IMR-90 (cell line): ENCODE results near the gene LIPN. TPM values are rescaled to one million over a fixed set of nuclear protein-coding genes. Genes with fewer than 3 reads are reported as not detected.

Experiments used
- ATAC-seq: fragments of 200-7000 bp; cut with Tn5 transposase; 2 replicates; pipeline ENCODE4 v1.9.1; 2020; ENCODE audit warnings: low read depth, mild to moderate bottlenecking, moderate library complexity
- BruUV-seq: library from RNA; stranded (reverse); fragments of 400-500 nt; replicated peaks from 2 replicates; lab custom pipeline; 2021; lab: Mats Ljungman, UMichigan
- CTCF ChIA-PET: fragments of 300-600 bp; formaldehyde crosslinking; extraction: SDS; loops from one replicate; lab custom pipeline; 2021; ENCODE audit warnings: antibody characterized with exemption; lab: Yijun Ruan, JAX
- POLR2A ChIA-PET: fragments of 300-600 bp; sonication (Branson Sonifier 250); formaldehyde crosslinking; loops from one replicate; lab custom pipeline; 2022; ENCODE audit warnings: antibody characterized with exemption; ENCODE audit not compliant: unreplicated experiment; lab: Charles Lee
- DNase-seq: peaks from one replicate; pipeline ENCODE4 v3.0.0; 2013
- H2AFZ ChIP-seq: replicated peaks from 2 replicates; pipeline ENCODE3; 2013; ENCODE audit warnings: low read length, mild to moderate bottlenecking; ENCODE audit not compliant: poor library complexity
- H2AK5ac ChIP-seq: 2 replicates; pipeline ENCODE4 v1.6.1; 2013; ENCODE audit warnings: low read depth, low read length, inconsistent platforms
- H2AK9ac ChIP-seq: replicated peaks from 2 replicates; pipeline ENCODE3; 2013; ENCODE audit warnings: mild to moderate bottlenecking, low read depth, low read length, moderate library complexity; ENCODE audit not compliant: poor library complexity
- H2BK120ac ChIP-seq: 2 replicates; pipeline ENCODE4 v1.6.1; 2013; ENCODE audit warnings: low read depth, low read length, inconsistent platforms
- H2BK15ac ChIP-seq: 3 replicates; pipeline ENCODE4 v1.6.1; 2013; ENCODE audit warnings: low read depth, low read length, inconsistent platforms
- H2BK20ac ChIP-seq: 2 replicates; pipeline ENCODE4 v1.6.1; 2013; ENCODE audit warnings: low read depth, mild to moderate bottlenecking, inconsistent platforms, low read length, moderate library complexity
- H2BK5ac ChIP-seq: 2 replicates; pipeline ENCODE4 v1.6.1; 2013; ENCODE audit warnings: mild to moderate bottlenecking, low read depth, low read length, inconsistent platforms; ENCODE audit not compliant: poor library complexity, severe bottlenecking
- H3K14ac ChIP-seq: replicated peaks from 2 replicates; pipeline ENCODE4 v1.6.1; 2013; ENCODE audit warnings: low read depth, low read length, inconsistent platforms
- H3K18ac ChIP-seq: 2 replicates; pipeline ENCODE4 v1.6.1; 2013; ENCODE audit warnings: low read depth, low read length, control low read depth
- H3K23ac ChIP-seq: 2 replicates; pipeline ENCODE4 v1.6.1; 2013; ENCODE audit warnings: low read depth, low read length, inconsistent platforms
- H3K27ac ChIP-seq: 2 replicates; pipeline ENCODE4 v1.5.1; 2013; ENCODE audit warnings: mild to moderate bottlenecking, control low read depth, low read length; ENCODE audit not compliant: insufficient read depth
- H3K27me3 ChIP-seq: 2 replicates; pipeline ENCODE4 v1.6.1; 2013; ENCODE audit warnings: low read length; ENCODE audit not compliant: control insufficient read depth, insufficient read depth
- H3K36me3 ChIP-seq: 2 replicates; pipeline ENCODE4 v1.6.1; 2013; ENCODE audit warnings: low read length, mixed read lengths; ENCODE audit not compliant: control insufficient read depth, insufficient read depth
- H3K4ac ChIP-seq: 2 replicates; pipeline ENCODE4 v1.6.1; 2013; ENCODE audit warnings: low read depth, low read length, inconsistent platforms
- H3K4me1 ChIP-seq: 2 replicates; pipeline ENCODE4 v1.6.1; 2013; ENCODE audit warnings: low read length, mixed read lengths; ENCODE audit not compliant: control insufficient read depth, insufficient read depth
- H3K4me2 ChIP-seq: 2 replicates; pipeline ENCODE4 v1.6.1; 2013; ENCODE audit warnings: low read depth, mild to moderate bottlenecking, control low read depth, low read length, moderate library complexity
- H3K4me3 ChIP-seq: 2 replicates; pipeline ENCODE4 v1.5.1; 2013; ENCODE audit warnings: low read depth, mild to moderate bottlenecking, control low read depth, low read length, moderate library complexity; ENCODE audit not compliant: insufficient read depth
- H3K56ac ChIP-seq: 2 replicates; pipeline ENCODE4 v1.6.1; 2013; ENCODE audit warnings: low read length, inconsistent platforms; ENCODE audit not compliant: insufficient read depth; ENCODE audit errors: extremely low read depth
- H3K79me1 ChIP-seq, 2 experiments: 2 replicates each; pipeline ENCODE4 v1.6.1; 2013; ENCODE audit warnings: low read length in 2 of 2, inconsistent platforms in 1 of 2, low read depth in 1 of 2
- H3K9ac ChIP-seq: 2 replicates; pipeline ENCODE4 v1.6.1; 2013; ENCODE audit warnings: low read depth, low read length, control low read depth
- H3K9me1 ChIP-seq: 2 replicates; pipeline ENCODE4 v1.6.1; 2013; ENCODE audit warnings: low read length, inconsistent platforms; ENCODE audit not compliant: insufficient read depth
- H3K9me3 ChIP-seq: 2 replicates; pipeline ENCODE4 v1.6.1; 2013; ENCODE audit warnings: low read length; ENCODE audit not compliant: control insufficient read depth, insufficient read depth
- H4K20me1 ChIP-seq: 2 replicates; pipeline ENCODE4 v1.6.1; 2013; ENCODE audit warnings: low read length, inconsistent platforms; ENCODE audit not compliant: insufficient read depth
- H4K5ac ChIP-seq: 2 replicates; pipeline ENCODE4 v1.6.1; 2013; ENCODE audit warnings: mild to moderate bottlenecking, low read depth, low read length, control low read depth
- H4K8ac ChIP-seq, 2 experiments: 2 replicates each; pipeline ENCODE4 v1.6.1; 2013; ENCODE audit warnings: low read depth in 2 of 2, low read length in 2 of 2, control low read depth in 1 of 2, inconsistent platforms in 1 of 2
- H4K91ac ChIP-seq: 2 replicates; pipeline ENCODE4 v1.6.1; 2013; ENCODE audit warnings: low read depth, low read length, inconsistent platforms; ENCODE audit not compliant: insufficient read depth
- CEBPB ChIP-seq: IDR thresholded peaks from 2 replicates; pipeline ENCODE4 v1.6.1; 2012; ENCODE audit warnings: low read depth, low read length, improper control_type of control experiment
- CHD1 ChIP-seq: IDR thresholded peaks from 2 replicates; pipeline ENCODE4 v1.6.1; 2012; ENCODE audit warnings: low read depth, low read length, improper control_type of control experiment
- MAZ ChIP-seq: IDR thresholded peaks from 2 replicates; pipeline ENCODE4 v1.6.1; 2012; ENCODE audit warnings: low read depth, mild to moderate bottlenecking, low read length, improper control_type of control experiment, moderate library complexity, borderline replicate concordance
- MXI1 ChIP-seq: IDR thresholded peaks from 2 replicates; pipeline ENCODE4 v1.6.1; 2012; ENCODE audit warnings: low read depth, mild to moderate bottlenecking, low read length, moderate library complexity, borderline replicate concordance
- NFE2L2 ChIP-seq: fragments of 150-350 bp; IDR thresholded peaks from 2 replicates; pipeline ENCODE4 v1.6.1; 2016; ENCODE audit warnings: low read depth, mild to moderate bottlenecking, low read length
- RAD21 ChIP-seq: IDR thresholded peaks from 2 replicates; pipeline ENCODE4 v1.6.1; 2012; ENCODE audit warnings: low read length, improper control_type of control experiment
- RCOR1 ChIP-seq: IDR thresholded peaks from 2 replicates; pipeline ENCODE4 v1.6.1; 2012; ENCODE audit warnings: mild to moderate bottlenecking, low read length, improper control_type of control experiment; ENCODE audit not compliant: insufficient replicate concordance
- RFX5 ChIP-seq: IDR thresholded peaks from 2 replicates; pipeline ENCODE4 v1.8.0; 2012; ENCODE audit warnings: low read depth, mild to moderate bottlenecking, low read length, moderate library complexity
- SMC3 ChIP-seq: fragments of 150-350 bp; IDR thresholded peaks from 2 replicates; pipeline ENCODE4 v1.6.1; 2016; ENCODE audit warnings: low read depth, mild to moderate bottlenecking, antibody characterized with exemption, low read length, moderate library complexity
- USF2 ChIP-seq: fragments of 150-350 bp; IDR thresholded peaks from 2 replicates; pipeline ENCODE4 v1.6.1; 2017; ENCODE audit warnings: mild to moderate bottlenecking, antibody characterized with exemption, low read length, low read depth
- WGBS, 2 experiments: methylation state at CpG; one replicate each; pipeline versions ENCODE4 v1.1.5 to v1.1.7; 2013; ENCODE audit warnings: missing lambda C conversion rate in 2 of 2; ENCODE audit not compliant: insufficient read length in 1 of 2; ENCODE audit errors: extremely low coverage in 2 of 2; 5-methylcytosine and 5-hydroxymethylcytosine counted together
- dilution Hi-C: fragments of 300-500 bp; cut with HindIII; formaldehyde crosslinking; loops from one replicate; pipeline ENCODE4 v1.14.3; 2018; ENCODE audit warnings: low sequenced_read_pairs; ENCODE audit not compliant: unreplicated experiment
- in situ Hi-C: fragments of 300-500 bp; cut with MboI; formaldehyde crosslinking; loops from 3 replicates; pipeline ENCODE4 v1.14.3; 2019; ENCODE audit warnings: low sequenced_read_pairs, inconsistent platforms, mixed read lengths
- intact Hi-C: fragments of 100-400 bp; cut with micrococcal nuclease; formaldehyde crosslinking; loops from 2 replicates; pipeline ENCODE4 v1.10.0; 2022
- polyA plus RNA-seq, 3 experiments: library from polyadenylated mRNA; depleted of rRNA; stranded (reverse); fragments of >200 nt; gene quantifications; 2 replicates each; pipeline ENCODE4 v1.2.3, GENCODE V29; 2012; ENCODE audit warnings: low replicate concordance in 1 of 3
- total RNA-seq: library from RNA; depleted of rRNA; stranded (reverse); fragments of >200 nt; gene quantifications from 2 replicates; pipeline ENCODE4 v1.2.3, GENCODE V29; 2012
- TF ChIP-seq, protein P1 (sequence below): conservative IDR thresholded peaks from 2 replicates; pipeline ENCODE4 v1.5.1; 2012; ENCODE audit warnings: mild to moderate bottlenecking, low read depth, low read length, improper control_type of control experiment

The LIPN gene
- total and polyA plus RNA-seq, 2 of the 4 experiments (the other 2 are of a cell fraction), result not detected

DNA sequence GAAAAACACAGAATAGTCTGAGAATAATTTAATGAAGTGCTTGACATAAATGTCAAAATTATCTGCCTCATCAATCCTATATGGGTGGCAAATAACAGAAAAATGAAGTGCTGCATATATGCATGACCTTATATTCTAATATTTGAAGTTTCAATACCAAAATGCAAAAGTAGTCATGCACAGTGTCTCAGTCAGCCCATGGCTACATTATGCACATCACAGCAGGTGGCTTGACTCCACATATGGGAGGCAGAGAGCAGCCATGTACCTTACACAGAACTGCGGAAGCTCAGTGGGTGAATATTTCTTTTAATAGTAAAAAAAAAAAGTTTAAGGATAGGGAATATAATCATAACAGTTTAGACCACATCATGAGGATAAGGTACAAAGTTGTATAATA lies 17.4 kb upstream of the LIPN start:
- no peak overlapping the region for H4K8ac ChIP-seq
- H4K91ac ChIP-seq, result no peak overlapping the region
- no peak overlapping the region for H3K4me2 ChIP-seq
- no peaks in the 10 kb centered on the region for H3K79me1 ChIP-seq
- H3K27ac ChIP-seq, result no peak overlapping the region
- no peaks in the 10 kb centered on the region for H3K9me1 ChIP-seq
- H2AK9ac ChIP-seq, result no peak overlapping the region
- H2AFZ ChIP-seq, result no peak overlapping the region
- H3K27me3 ChIP-seq, result peaks cover 15% of the 10 kb centered on the region
- no peak overlapping the region for H3K23ac ChIP-seq
- no peak overlapping the region for H2BK120ac ChIP-seq
- H3K9ac ChIP-seq, result no peak overlapping the region
- dilution Hi-C loops, result no loop called here
- DNase-seq (no peak), ATAC-seq (no peak)
- no peak overlapping the region for H2BK20ac ChIP-seq
- H2BK15ac ChIP-seq, result no peak overlapping the region
- no CpG with 5 or more reads among the region's 1 CpG for WGBS, 2 experiments
- H3K4me3 ChIP-seq, result no peak overlapping the region
- no TSS peak for BruUV-seq
- H3K14ac ChIP-seq, result no peak overlapping the region
- ChIA-PET POLR2A (no interaction called here), CTCF (no interaction called here)
- intact Hi-C loops, result no loop called here
- H3K18ac ChIP-seq, result no peak overlapping the region
- H4K20me1 ChIP-seq, result no peaks in the 10 kb centered on the region
- H3K36me3 ChIP-seq, result no peaks in the 10 kb centered on the region
- TF ChIP-seq CEBPB (no peak), CHD1 (no peak), RAD21 (no peak), USF2 (no peak), RCOR1 (no peak), NFE2L2 (no peak), MAZ (no peak), MXI1 (no peak), SMC3 (no peak), RFX5 (no peak)
- TF ChIP-seq, protein P1, sequence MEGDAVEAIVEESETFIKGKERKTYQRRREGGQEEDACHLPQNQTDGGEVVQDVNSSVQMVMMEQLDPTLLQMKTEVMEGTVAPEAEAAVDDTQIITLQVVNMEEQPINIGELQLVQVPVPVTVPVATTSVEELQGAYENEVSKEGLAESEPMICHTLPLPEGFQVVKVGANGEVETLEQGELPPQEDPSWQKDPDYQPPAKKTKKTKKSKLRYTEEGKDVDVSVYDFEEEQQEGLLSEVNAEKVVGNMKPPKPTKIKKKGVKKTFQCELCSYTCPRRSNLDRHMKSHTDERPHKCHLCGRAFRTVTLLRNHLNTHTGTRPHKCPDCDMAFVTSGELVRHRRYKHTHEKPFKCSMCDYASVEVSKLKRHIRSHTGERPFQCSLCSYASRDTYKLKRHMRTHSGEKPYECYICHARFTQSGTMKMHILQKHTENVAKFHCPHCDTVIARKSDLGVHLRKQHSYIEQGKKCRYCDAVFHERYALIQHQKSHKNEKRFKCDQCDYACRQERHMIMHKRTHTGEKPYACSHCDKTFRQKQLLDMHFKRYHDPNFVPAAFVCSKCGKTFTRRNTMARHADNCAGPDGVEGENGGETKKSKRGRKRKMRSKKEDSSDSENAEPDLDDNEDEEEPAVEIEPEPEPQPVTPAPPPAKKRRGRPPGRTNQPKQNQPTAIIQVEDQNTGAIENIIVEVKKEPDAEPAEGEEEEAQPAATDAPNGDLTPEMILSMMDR, result no peak
- H3K56ac ChIP-seq, result no peak overlapping the region
- H4K5ac ChIP-seq, result no peak overlapping the region
- H3K4ac ChIP-seq, result no peak overlapping the region
- no peak overlapping the region for H2AK5ac ChIP-seq
- H3K4me1 ChIP-seq, result no peaks in the 10 kb centered on the region
- no peak overlapping the region for H2BK5ac ChIP-seq
- in situ Hi-C loops, result no loop called here
- peaks cover 2% of the 10 kb centered on the region; the same call in 1 of the 2 replicates for H3K9me3 ChIP-seq
